ENCODE measurements around the gene MMP3. TPM values are rescaled to one million over a fixed set of nuclear protein-coding genes. Genes with fewer than 3 reads are reported as not detected.

MMP3 gene
- total RNA-seq, 1 donor from 2014 or later = not detected

- no peak overlapping the region for H3K4me3 ChIP-seq
- intact Hi-C loops (cut with micrococcal nuclease) = no loop called here
- no peaks in the 10 kb centered on the region for H3K27me3 ChIP-seq (ENCODE audit: low read depth)
- no peaks in the 10 kb centered on the region for H3K36me3 ChIP-seq
- TF ChIP-seq CTCF (IDR thresholded peaks at IDR 0.05; ENCODE audit: borderline replicate concordance) = no peak
- no peak overlapping the region for H3K27ac ChIP-seq (replicated peaks)
- H3K9me3 ChIP-seq (replicated peaks) = no peaks in the 10 kb centered on the region
- peaks cover 14% of the 10 kb centered on the region for H3K4me1 ChIP-seq
- no peak for DNase-seq
These were observed 42.6 kb downstream of the MMP3 start for GRCh38 chr11:102800767-102801166.

DNA sequence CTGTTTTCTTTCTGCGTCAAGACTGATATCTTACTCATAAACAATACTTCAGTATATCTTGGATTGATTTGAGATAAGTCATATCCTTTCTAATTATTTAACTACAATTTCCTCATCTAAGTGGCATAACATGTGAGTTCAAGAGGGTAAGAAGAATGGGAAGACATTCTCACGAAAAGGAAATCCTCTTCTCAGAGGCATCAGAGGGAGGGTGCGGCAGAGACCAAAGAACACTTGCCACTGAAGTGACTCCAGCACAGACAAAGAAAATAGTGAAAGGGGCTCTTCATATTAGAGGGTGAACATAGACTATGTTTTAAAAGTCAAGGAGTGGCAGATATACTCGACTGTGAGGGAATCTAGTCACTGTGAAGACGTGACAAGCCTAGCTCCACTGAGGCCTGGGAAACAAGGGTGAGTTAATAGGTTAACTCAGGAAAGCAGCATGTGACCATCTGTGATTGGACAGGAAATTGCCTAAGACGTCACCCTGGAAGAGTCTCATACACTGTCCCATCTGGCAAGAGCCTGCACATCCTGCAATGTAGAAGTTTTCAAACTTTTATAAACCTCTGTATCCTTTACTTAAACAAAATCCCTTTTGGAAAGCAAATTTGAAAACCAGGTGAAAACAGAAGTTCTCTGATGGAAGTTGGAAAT, 43.6 kb downstream of the MMP3 start:
- Histone ChIP-seq H3K36me3 (no peaks in the 10 kb centered on the region), H3K9me3 (replicated peaks) (no peaks in the 10 kb centered on the region), H3K4me1 (peaks cover 14% of the 10 kb centered on the region), H3K27me3 (ENCODE audit: low read depth) (no peaks in the 10 kb centered on the region), H3K4me3 (no peak overlapping the region), H3K27ac (replicated peaks) (peak overlapping the region; percentile 61)
- DNase-seq = no peak
- intact Hi-C loops (cut with micrococcal nuclease) = no loop called here
- no peak for TF ChIP-seq CTCF (IDR thresholded peaks at IDR 0.05; ENCODE audit: borderline replicate concordance)

DNA sequence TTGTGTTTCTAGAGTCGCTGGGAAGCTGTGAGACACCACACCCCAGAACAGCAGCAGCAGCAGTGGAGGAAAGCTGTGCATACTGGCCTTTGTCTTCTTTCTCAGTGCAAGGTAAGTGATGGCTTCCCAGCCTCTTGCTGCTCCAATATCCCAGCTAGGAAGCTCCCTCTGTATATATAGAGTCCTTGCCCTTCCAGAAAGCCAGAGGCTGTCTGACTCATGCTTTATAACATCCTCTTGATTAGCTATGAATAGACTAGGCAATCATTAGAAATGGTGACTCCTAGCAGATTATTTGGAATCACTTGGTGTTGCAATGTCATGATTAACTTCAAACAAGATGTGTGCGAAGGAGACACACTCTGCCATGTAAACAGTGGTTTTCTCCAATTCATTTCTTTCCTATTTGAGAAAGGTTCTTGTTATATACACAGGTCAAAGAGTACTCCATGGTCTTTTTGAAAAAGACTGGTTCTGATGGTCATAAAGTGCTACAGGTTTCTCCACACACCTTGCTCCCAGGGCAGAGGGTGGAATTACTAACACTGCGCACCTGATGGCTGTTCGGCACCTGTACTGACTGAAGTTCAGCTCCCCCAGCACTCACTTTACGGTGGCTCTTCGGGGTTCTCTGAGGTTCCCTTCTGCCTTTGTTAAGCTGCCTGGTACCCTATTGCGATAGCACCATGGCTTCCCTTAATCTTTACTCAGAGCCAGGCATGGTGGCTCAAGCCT, 45.2 kb downstream of the MMP3 start, which contains the start of gene MMP1:
MMP1 (minus strand) TSS at position 149 of the 735 bp plus-strand sequence; CDS start at position 81, 68 bp downstream.
- no peak within 1 kb of the TSS for H3K4me3 ChIP-seq
- H3K9me3 ChIP-seq (replicated peaks) = no peaks in the 10 kb centered on the region
- H3K27ac ChIP-seq (replicated peaks) = no peak within 1 kb of the TSS
- no peak for DNase-seq
- no peaks in the 10 kb centered on the region for H3K27me3 ChIP-seq (ENCODE audit: low read depth)
- TF ChIP-seq CTCF (IDR thresholded peaks at IDR 0.05; ENCODE audit: borderline replicate concordance) = no peak
- H3K4me1 ChIP-seq = peaks cover 19% of the 10 kb centered on the region
- H3K36me3 ChIP-seq = no peaks in the 10 kb centered on the region
- intact Hi-C loops (cut with micrococcal nuclease) = no loop called here

DNA sequence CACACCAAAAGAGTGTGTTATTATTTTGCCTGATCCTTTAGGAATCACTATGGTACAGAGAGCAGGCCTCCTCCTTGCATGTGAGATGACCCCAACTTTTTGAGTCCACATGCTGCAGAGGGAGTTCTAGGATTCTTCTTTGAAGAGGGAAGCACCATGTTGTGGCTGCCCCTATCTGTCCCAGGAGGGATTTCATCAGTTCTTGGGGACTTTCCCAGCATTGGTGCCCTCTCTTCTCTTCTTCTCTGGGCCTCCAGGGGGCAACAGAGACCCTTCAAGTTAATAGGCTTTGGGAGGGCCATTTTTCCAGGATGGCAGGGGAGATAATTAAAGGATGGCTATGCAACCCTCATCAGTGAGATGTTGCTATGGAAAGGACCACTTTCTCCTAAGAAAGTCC, 49.0 kb downstream of the MMP3 start:
- Histone ChIP-seq H3K4me3 (no peak overlapping the region), H3K27ac (replicated peaks) (no peak overlapping the region), H3K27me3 (ENCODE audit: low read depth) (no peaks in the 10 kb centered on the region), H3K36me3 (no peaks in the 10 kb centered on the region), H3K4me1 (peaks cover 10% of the 10 kb centered on the region), H3K9me3 (replicated peaks) (no peaks in the 10 kb centered on the region)
- intact Hi-C loops (cut with micrococcal nuclease) = no loop called here
- peak; percentile 22 for TF ChIP-seq CTCF (IDR thresholded peaks at IDR 0.05; ENCODE audit: borderline replicate concordance)
- no peak for DNase-seq

GRCh38 chr11:102793677-102794290, 49.6 kb downstream of the MMP3 start:
- Histone ChIP-seq H3K27ac (replicated peaks) (no peak overlapping the region), H3K4me1 (peaks cover 5% of the 10 kb centered on the region), H3K27me3 (ENCODE audit: low read depth) (no peaks in the 10 kb centered on the region), H3K36me3 (no peaks in the 10 kb centered on the region), H3K4me3 (no peak overlapping the region), H3K9me3 (replicated peaks) (no peaks in the 10 kb centered on the region)
- intact Hi-C loops (cut with micrococcal nuclease) = no loop called here
- no peak for DNase-seq
- TF ChIP-seq CTCF (IDR thresholded peaks at IDR 0.05; ENCODE audit: borderline replicate concordance) = no peak

Measured in left ventricle myocardium inferior (tissue), 1 donor.